Transverse colon (tissue), 3 donors: Measurements from ENCODE around the gene CD84.

Experiments
- CTCF ChIP-seq, 5 experiments: fragments of 200-600 bp in 3 of 5; fragments of 450-650 bp in 2 of 5; sonication (generic) in 3 of 5; IDR thresholded peaks; 1 replicate in 2 of 5; 2 replicates in 3 of 5; pipeline ENCODE4 v1.5.1; 2016 to 2017; ENCODE audit warnings: antibody characterized with exemption in 5 of 5, inconsistent platforms in 3 of 5, mild to moderate bottlenecking in 2 of 5, moderate library complexity in 1 of 5
- EP300 ChIP-seq: sonication (generic); formaldehyde crosslinking; IDR thresholded peaks from one replicate; pipeline ENCODE4 v1.6.1; 2017; ENCODE audit warnings: antibody characterized with exemption, low read depth
- POLR2A ChIP-seq: fragments of 450-650 bp; IDR thresholded peaks from one replicate; pipeline ENCODE4 v1.6.1; 2016; ENCODE audit warnings: antibody characterized with exemption, mild to moderate bottlenecking, moderate library complexity

- no peak for TF ChIP-seq CTCF (IDR thresholded peaks at IDR 0.05)
- no peak for TF ChIP-seq POLR2A
- TF ChIP-seq EP300 = no peak
Measured at GRCh38 chr1:160614410-160614809, 35.1 kb upstream of the CD84 start.
